Measurements from ENCODE around the gene RBP5.

GRCh38 chr12:7100239-7100638, 28.4 kb downstream of the RBP5 start:
- TF ChIP-seq TAF1 (IDR thresholded peaks at IDR 0.05; ENCODE audit: low read depth) (no peak), NFIC (IDR thresholded peaks at IDR 0.05) (no peak)

All from Ishikawa (cell line).